T-cell (primary cell): ENCODE measurements around the gene NTN5. TPM values are rescaled to one million over a fixed set of nuclear protein-coding genes. Genes with fewer than 3 reads are reported as not detected.

ENCODE experiments used
- ATAC-seq, 4 experiments: fragments of 200-7000 bp in 3 of 4; fragments of 150-1000 bp in 1 of 4; cut with Tn5 transposase; replicated peaks in 1 of 4; 1 replicate in 3 of 4; 2 replicates in 1 of 4; pipeline ENCODE4 v1.10.0; 2021; ENCODE audit warnings: moderate library complexity in 3 of 4, mild to moderate bottlenecking in 2 of 4, moderate number of reproducible peaks in 1 of 4
- CTCF ChIA-PET, 2 donors: fragments of 300-600 bp; sonication (Branson Sonifier 250); formaldehyde crosslinking; loops; one replicate each; lab custom pipeline; 2022; ENCODE audit warnings: antibody characterized with exemption in 2 of 2; lab: Charles Lee
- POLR2A ChIA-PET, 2 donors: fragments of 300-600 bp; sonication (Branson Sonifier 250); formaldehyde crosslinking; loops; one replicate each; lab custom pipeline; 2022; ENCODE audit warnings: antibody characterized with exemption in 2 of 2; lab: Charles Lee
- DNase-seq, 35 experiments: peaks; one replicate each; pipeline versions ENCODE4 v3.0.0 to v3.0.0-alpha.2; 2013 to 2023
- H3K27ac ChIP-seq: one replicate; pipeline ENCODE4 v1.5.1; 2013; ENCODE audit warnings: low read length
- H3K27me3 ChIP-seq, 2 experiments: replicated peaks in 1 of 2; 1 replicate in 1 of 2; 2 replicates in 1 of 2; pipeline versions ENCODE4 v1.6.1 to v1.7.0; 2013; ENCODE audit warnings: low read length in 1 of 2, mixed read lengths in 1 of 2; ENCODE audit not compliant: control insufficient read depth in 2 of 2, insufficient read depth in 2 of 2; ENCODE audit errors: extremely low read depth in 1 of 2
- H3K36me3 ChIP-seq, 2 donors: 1 replicate in 1 of 2; 2 replicates in 1 of 2; pipeline versions ENCODE4 v1.6.1 to v1.7.0; 2013; ENCODE audit warnings: low read length in 1 of 2; ENCODE audit not compliant: control insufficient read depth in 2 of 2, insufficient read depth in 1 of 2; ENCODE audit errors: extremely low read depth in 1 of 2
- H3K4me1 ChIP-seq, 2 experiments: 1 replicate in 1 of 2; 2 replicates in 1 of 2; pipeline versions ENCODE4 v1.6.1 to v1.7.0; 2013; ENCODE audit warnings: low read length in 2 of 2, mixed read lengths in 1 of 2; ENCODE audit not compliant: insufficient read depth in 2 of 2, control insufficient read depth in 1 of 2; ENCODE audit errors: extremely low read depth in 1 of 2
- H3K4me3 ChIP-seq, 2 donors: 1 replicate in 1 of 2; 2 replicates in 1 of 2; pipeline versions ENCODE4 v1.5.1 to v1.7.0; 2013; ENCODE audit warnings: mild to moderate bottlenecking in 2 of 2, low read length in 1 of 2, moderate library complexity in 1 of 2; ENCODE audit not compliant: control insufficient read depth in 1 of 2; ENCODE audit errors: extremely low read depth in 1 of 2
- H3K9me3 ChIP-seq: 2 replicates; pipeline ENCODE4 v1.7.0; 2013
- H3K27ac Mint-ChIP-seq, 2 donors: one replicate each; pipeline ENCODE4 v1.8.0; 2020 to 2021; ENCODE audit warnings: mild to moderate bottlenecking in 2 of 2, mixed read lengths in 2 of 2
- H3K27me3 Mint-ChIP-seq, 2 donors: one replicate each; pipeline ENCODE4 v1.8.0; 2021 to 2022; ENCODE audit warnings: mixed read lengths in 2 of 2
- H3K36me3 Mint-ChIP-seq: one replicate; pipeline ENCODE4 v1.8.0; 2021; ENCODE audit warnings: mixed read lengths
- H3K4me1 Mint-ChIP-seq, 3 donors: one replicate each; pipeline ENCODE4 v1.8.0; 2020 to 2022; ENCODE audit warnings: mixed read lengths in 3 of 3, mild to moderate bottlenecking in 1 of 3
- H3K4me3 Mint-ChIP-seq, 3 donors: one replicate each; pipeline ENCODE4 v1.8.0; 2020 to 2022; ENCODE audit warnings: mild to moderate bottlenecking in 3 of 3, mixed read lengths in 3 of 3, moderate library complexity in 3 of 3
- H3K9me3 Mint-ChIP-seq, 3 donors: one replicate each; pipeline ENCODE4 v1.8.0; 2020 to 2022; ENCODE audit warnings: mixed read lengths in 3 of 3
- WGBS: methylation state at CpG from one replicate; pipeline ENCODE4 v1.1.5; 2013; ENCODE audit warnings: missing lambda C conversion rate; ENCODE audit not compliant: insufficient coverage; 5-methylcytosine and 5-hydroxymethylcytosine counted together
- total RNA-seq, 35 experiments: library from RNA in 6 of 35; stranded (reverse) in 6 of 35; fragments of 120-200 nt in 1 of 35; gene quantifications; one replicate each; pipeline versions ENCODE4 v1.2.1 to v1.2.4 and lab custom pipeline; 2013 to 2026

The NTN5 gene, protein sequence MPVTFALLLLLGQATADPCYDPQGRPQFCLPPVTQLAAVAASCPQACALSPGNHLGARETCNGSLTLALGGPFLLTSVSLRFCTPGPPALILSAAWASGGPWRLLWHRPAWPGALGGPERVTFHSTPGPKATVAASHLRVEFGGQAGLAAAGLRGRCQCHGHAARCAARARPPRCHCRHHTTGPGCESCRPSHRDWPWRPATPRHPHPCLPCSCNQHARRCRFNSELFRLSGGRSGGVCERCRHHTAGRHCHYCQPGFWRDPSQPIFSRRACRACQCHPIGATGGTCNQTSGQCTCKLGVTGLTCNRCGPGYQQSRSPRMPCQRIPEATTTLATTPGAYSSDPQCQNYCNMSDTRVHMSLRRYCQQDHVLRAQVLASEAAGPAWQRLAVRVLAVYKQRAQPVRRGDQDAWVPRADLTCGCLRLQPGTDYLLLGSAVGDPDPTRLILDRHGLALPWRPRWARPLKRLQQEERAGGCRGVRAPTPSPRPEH
- 1 to 10 TPM; 2.2 to 4.2 (median 3.5) TPM for total RNA-seq
- total RNA-seq (2013), result 0.74 TPM
- 0.05 to 1.7 (median 0.89) reads per million in 29 experiments for total RNA-seq (lab: John Stamatoyannopoulos, UW)

DNA sequence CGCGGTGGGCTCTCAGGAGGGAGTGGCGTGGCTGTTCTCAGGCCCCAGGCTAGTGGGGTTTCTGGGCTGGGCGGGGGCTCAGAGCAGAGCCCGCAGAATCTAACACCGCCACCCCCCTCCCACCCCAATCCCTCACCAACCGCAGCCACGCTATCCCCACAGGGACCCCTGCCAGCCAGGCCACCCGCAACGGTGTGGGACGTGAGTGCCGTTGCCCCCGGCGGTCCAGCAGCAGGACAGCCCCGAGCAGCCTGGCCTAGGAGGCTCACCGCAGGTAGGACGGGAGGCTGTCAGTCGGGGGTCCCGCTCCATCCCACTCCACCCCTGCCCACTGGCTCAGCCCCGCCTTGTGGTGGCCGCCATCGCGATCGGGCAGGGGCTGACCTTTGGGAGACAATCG, at the start of gene NTN5:
NTN5 (minus strand) TSS at position 24 of the 400 bp plus-strand sequence. CDS start 2,031 bp downstream, outside the sequence.
- CTCF ChIA-PET, result no interaction called here

DNA sequence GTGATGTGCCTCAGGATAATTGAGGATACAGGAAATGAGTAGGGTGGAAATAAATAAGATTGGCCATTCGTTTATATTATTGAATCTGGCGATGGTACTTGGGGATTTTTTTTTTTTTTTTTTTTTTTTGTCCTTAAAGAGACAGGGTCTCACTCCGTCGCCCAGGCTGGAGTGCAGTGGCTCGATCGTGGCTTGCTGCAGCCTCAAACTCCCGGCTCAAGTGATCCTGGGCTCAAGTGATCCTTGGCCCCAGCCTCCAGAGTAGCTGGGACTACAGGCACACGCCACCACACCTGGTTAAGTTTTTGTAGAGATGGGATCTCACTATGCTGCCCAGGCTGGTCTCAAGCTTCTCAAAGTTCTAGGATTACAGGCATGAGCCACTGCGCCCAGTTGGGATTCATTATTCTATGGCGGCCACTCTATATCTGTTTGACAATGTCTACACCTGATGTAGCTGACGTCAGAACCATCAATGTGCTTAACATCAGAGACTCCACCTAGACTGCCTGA, 49.4 kb upstream of the NTN5 start:
- Histone ChIP-seq H3K4me1 (peaks cover 14 to 43% of the 10 kb centered on the region in 2 experiments), H3K4me3 (no peak overlapping the region), H3K27ac (no peak overlapping the region), H3K9me3 (peaks cover 3% of the 10 kb centered on the region), H3K27me3 (no peaks in the 10 kb centered on the region), H3K36me3 (no peaks in the 10 kb centered on the region)
- no peak overlapping the region for H3K27ac Mint-ChIP-seq
- H3K9me3 Mint-ChIP-seq, result peaks cover 7 to 15% (median 11%) of the 10 kb centered on the region in 3 donors
- H3K4me3 Mint-ChIP-seq, result no peak overlapping the region
- ChIA-PET CTCF (no interaction called here), POLR2A (no interaction called here)
- H3K4me1 Mint-ChIP-seq, result peaks cover 31 to 34% (median 33%) of the 10 kb centered on the region in 3 donors
- WGBS, result 98% methylated on average over 7 of the region's 11 CpGs
- no peaks in the 10 kb centered on the region for H3K27me3 Mint-ChIP-seq
- H3K36me3 Mint-ChIP-seq, result peaks cover 9% of the 10 kb centered on the region
- DNase-seq (no peak), ATAC-seq (no peak)

More for the DNA sequence above, at the start of gene NTN5:
- DNase-seq (no peak), ATAC-seq (no peak)
- H3K36me3 ChIP-seq, result no peaks in the 10 kb centered on the region
- H3K36me3 Mint-ChIP-seq, result no peaks in the 10 kb centered on the region
- H3K4me3 Mint-ChIP-seq, result no peak within 1 kb of the TSS
- POLR2A ChIA-PET, result no interaction called here
- 83% methylated on average over 13 of the region's 25 CpGs for WGBS
- H3K4me3 ChIP-seq, result no peak within 1 kb of the TSS
- no peak within 1 kb of the TSS for H3K27ac ChIP-seq
- H3K4me1 ChIP-seq, result peaks cover 0 to 10% of the 10 kb centered on the region in 2 experiments
- H3K27ac Mint-ChIP-seq, result no peak within 1 kb of the TSS
- H3K9me3 ChIP-seq, result no peaks in the 10 kb centered on the region
- H3K9me3 Mint-ChIP-seq, result peaks cover 0 to 4% (median 0%) of the 10 kb centered on the region in 3 donors
- H3K27me3 ChIP-seq, result no peaks in the 10 kb centered on the region
- H3K4me1 Mint-ChIP-seq, result peaks cover 6 to 7% (median 6%) of the 10 kb centered on the region in 3 donors
- H3K27me3 Mint-ChIP-seq, result no peaks in the 10 kb centered on the region

DNA sequence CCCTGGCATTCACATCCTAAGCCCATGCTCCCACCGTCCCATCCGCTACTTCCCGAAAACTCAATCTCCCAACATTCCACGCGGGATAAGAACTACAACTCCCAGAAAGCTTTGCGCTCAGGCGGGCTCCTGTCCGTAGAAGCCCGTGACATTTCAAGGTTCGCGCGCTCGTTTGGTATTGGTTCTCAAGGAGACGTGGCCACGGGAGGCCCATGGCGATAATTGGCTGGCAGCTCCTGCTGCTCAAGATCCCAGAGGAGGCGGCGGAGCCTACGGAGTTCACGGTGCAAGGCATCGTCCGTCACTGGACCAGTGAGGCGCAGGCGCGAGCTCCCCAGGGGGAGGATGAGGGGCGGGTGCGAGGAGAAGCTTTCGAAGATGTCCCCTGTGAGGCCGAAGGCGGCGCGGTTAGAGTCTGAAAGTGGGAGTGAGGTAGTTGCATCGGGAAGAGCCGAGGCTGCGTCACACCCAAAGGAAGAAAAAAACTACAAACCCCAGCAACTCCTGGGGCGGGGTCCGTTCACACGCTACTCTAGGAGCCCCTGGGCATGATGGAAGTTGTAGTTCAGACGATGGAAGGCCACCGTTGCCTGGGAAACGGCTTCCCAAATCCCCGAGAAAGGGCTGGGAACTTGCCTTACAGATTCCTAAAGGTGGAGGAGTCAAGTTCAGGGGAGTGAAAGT, 47.9 kb upstream of the NTN5 start:
- Mint-ChIP-seq H3K9me3 (peaks cover 2 to 7% (median 7%) of the 10 kb centered on the region in 3 donors), H3K4me3 (peak overlapping the region; percentile 82 to 97 (median 95)), H3K4me1 (peaks cover 21 to 27% (median 22%) of the 10 kb centered on the region in 3 donors), H3K27me3 (no peaks in the 10 kb centered on the region), H3K36me3 (peaks cover 3% of the 10 kb centered on the region), H3K27ac (peak overlapping the region; percentile 98 to 100)
- Histone ChIP-seq H3K36me3 (no peaks in the 10 kb centered on the region), H3K4me3 (peak overlapping the region; percentile 74 to 78), H3K27ac (peak overlapping the region; percentile 94), H3K4me1 (peaks cover 8 to 29% of the 10 kb centered on the region in 2 experiments), H3K27me3 (no peaks in the 10 kb centered on the region), H3K9me3 (no peaks in the 10 kb centered on the region)
- ATAC-seq (peak; percentile 86 to 92 (median 90)), DNase-seq (peak; percentile 76 to 96 (median 90))
- WGBS, result 5% methylated on average over 34 of the region's 42 CpGs
- ChIA-PET CTCF (interaction anchor here in 1 of 2 donors (0.9 kb wide), 1 partner anchor 273 kb away, joined by 3 read pairs; the partner anchor contains the start of genes GYS1 and RUVBL2), POLR2A (no interaction called here)

DNA sequence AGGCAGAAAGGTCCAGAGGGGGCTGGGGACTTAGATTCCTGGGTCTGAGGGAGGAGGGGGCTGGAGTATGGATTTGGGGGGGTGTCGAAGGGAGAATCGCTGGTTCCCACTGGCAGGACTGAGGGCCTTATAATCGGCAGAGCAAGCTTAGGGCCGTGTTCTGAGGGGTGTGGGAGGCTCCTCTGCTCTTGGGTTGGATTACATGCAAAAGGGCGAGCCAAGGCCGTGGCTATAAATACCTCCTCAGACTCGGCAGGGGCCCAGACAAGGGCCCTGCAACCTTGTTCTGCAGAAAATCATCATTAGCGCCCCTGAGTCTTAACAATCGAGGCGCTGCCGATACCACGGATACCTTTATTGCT, 47.4 kb upstream of the NTN5 start:
- DNase-seq (no peak), ATAC-seq (peak in 2 of 4 experiments; percentile 4 to 8)
- 37% methylated on average over 7 of the region's 12 CpGs for WGBS
- H3K27ac Mint-ChIP-seq, result peak overlapping the region in 1 of 2 donors; percentile 100
- Histone ChIP-seq H3K27me3 (no peaks in the 10 kb centered on the region), H3K9me3 (no peaks in the 10 kb centered on the region), H3K27ac (no peak overlapping the region), H3K36me3 (no peaks in the 10 kb centered on the region), H3K4me3 (peak overlapping the region; percentile 74 to 78), H3K4me1 (peaks cover 5 to 24% of the 10 kb centered on the region in 2 experiments)
- H3K27me3 Mint-ChIP-seq, result no peaks in the 10 kb centered on the region
- peaks cover 2 to 4% (median 4%) of the 10 kb centered on the region in 3 donors for H3K9me3 Mint-ChIP-seq
- H3K4me3 Mint-ChIP-seq, result peak overlapping the region; percentile 82 to 97 (median 95)
- H3K4me1 Mint-ChIP-seq, result peaks cover 17 to 22% (median 17%) of the 10 kb centered on the region in 3 donors
- ChIA-PET POLR2A (no interaction called here), CTCF (interaction anchor here in 1 of 2 donors (0.9 kb wide), 1 partner anchor 273 kb away, joined by 3 read pairs; the partner anchor contains the start of genes GYS1 and RUVBL2)
- H3K36me3 Mint-ChIP-seq, result peaks cover 3% of the 10 kb centered on the region

DNA sequence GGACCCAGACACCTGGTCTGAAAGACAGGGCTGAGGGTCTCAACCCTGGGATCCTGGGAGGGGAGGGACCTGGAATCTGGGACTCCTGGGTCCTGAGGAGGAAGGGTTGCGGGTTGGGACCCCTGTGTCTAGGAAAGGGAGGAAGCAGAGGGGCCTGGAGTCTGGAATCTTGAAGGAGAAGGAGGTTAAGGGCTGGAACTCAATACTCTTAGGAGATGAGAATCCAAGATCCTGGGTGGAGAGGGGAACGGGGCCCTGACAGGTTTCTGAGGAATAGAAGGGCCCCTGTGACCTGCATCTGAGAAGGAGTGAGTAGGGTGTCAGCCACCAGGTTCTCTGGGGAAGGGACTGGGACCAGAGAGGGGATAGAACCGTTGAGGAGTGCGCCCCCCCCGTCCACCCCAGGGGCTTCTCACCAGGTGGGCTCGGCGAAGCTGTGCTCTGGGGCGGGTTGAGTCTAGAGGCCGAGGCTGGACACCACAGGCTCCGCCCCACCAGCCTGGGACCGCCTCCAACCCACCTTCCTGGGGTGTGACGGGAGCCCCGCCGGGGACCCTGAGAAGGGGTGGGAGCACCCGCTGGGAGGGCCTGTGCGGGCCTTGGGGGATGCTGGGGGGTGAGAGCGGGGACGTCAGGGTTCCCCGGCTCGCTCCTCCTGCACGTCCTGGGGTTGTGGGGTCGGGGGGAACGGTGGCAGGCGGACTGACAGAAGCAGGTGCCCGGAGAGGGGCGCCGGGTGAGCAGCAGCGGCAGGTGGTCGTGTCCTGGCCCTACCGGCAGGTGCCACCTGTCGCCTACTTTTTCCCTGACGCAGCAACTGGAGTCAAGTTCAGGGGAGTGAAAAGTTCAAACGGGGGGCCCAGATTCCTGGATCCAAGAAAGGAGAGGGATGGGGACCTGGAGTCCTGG, 46.7 kb upstream of the NTN5 start, which contains the start of gene MAMSTR:
MAMSTR (minus strand) TSS at position 463 of the 909 bp plus-strand sequence. CDS start 694 bp downstream, outside the sequence.
- Mint-ChIP-seq H3K27ac (peak within 1 kb of the TSS; percentile 98 to 100), H3K4me3 (peak within 1 kb of the TSS; percentile 82 to 97 (median 95)), H3K36me3 (no peaks in the 10 kb centered on the region), H3K9me3 (no peaks in the 10 kb centered on the region), H3K27me3 (no peaks in the 10 kb centered on the region), H3K4me1 (peaks cover 14 to 20% (median 17%) of the 10 kb centered on the region in 3 donors)
- H3K36me3 ChIP-seq, result no peaks in the 10 kb centered on the region
- peak within 1 kb of the TSS; percentile 94 for H3K27ac ChIP-seq
- ChIA-PET POLR2A (no interaction called here), CTCF (no interaction called here)
- peaks cover 5 to 25% of the 10 kb centered on the region in 2 experiments for H3K4me1 ChIP-seq
- no peaks in the 10 kb centered on the region for H3K27me3 ChIP-seq
- ATAC-seq (no peak), DNase-seq (no peak)
- 89% methylated on average over 22 of the region's 33 CpGs for WGBS
- H3K4me3 ChIP-seq, result peak within 1 kb of the TSS; percentile 74 to 78
- no peaks in the 10 kb centered on the region for H3K9me3 ChIP-seq
